Skeletal muscle satellite cell (primary cell): Measurements from ENCODE around the gene COL11A2.

Experiments used
- H3K27me3 ChIP-seq: 2 replicates; pipeline ENCODE4 v1.7.0; 2013; ENCODE audit warnings: low read length; ENCODE audit not compliant: control insufficient read depth, insufficient read depth
- H3K36me3 ChIP-seq: 2 replicates; pipeline ENCODE4 v1.7.0; 2013; ENCODE audit warnings: mild to moderate bottlenecking, control low read depth, low read length; ENCODE audit not compliant: insufficient read depth
- H3K4me1 ChIP-seq: 2 replicates; pipeline ENCODE4 v1.7.0; 2013; ENCODE audit warnings: low read length; ENCODE audit not compliant: control insufficient read depth, insufficient read depth
- H3K4me2 ChIP-seq: 2 replicates; pipeline ENCODE4 v1.7.0; 2013; ENCODE audit warnings: mild to moderate bottlenecking, low read length
- H3K4me3 ChIP-seq: 2 replicates; pipeline ENCODE4 v1.7.0; 2013; ENCODE audit warnings: low read length
- H3K9ac ChIP-seq: 2 replicates; pipeline ENCODE4 v1.7.0; 2013; ENCODE audit warnings: mild to moderate bottlenecking, low read depth, low read length, moderate library complexity
- H3K9me3 ChIP-seq: replicated peaks from 2 replicates; pipeline ENCODE4 v1.7.0; 2013; ENCODE audit warnings: mild to moderate bottlenecking, control low read depth, low read length

The COL11A2 gene

DNA sequence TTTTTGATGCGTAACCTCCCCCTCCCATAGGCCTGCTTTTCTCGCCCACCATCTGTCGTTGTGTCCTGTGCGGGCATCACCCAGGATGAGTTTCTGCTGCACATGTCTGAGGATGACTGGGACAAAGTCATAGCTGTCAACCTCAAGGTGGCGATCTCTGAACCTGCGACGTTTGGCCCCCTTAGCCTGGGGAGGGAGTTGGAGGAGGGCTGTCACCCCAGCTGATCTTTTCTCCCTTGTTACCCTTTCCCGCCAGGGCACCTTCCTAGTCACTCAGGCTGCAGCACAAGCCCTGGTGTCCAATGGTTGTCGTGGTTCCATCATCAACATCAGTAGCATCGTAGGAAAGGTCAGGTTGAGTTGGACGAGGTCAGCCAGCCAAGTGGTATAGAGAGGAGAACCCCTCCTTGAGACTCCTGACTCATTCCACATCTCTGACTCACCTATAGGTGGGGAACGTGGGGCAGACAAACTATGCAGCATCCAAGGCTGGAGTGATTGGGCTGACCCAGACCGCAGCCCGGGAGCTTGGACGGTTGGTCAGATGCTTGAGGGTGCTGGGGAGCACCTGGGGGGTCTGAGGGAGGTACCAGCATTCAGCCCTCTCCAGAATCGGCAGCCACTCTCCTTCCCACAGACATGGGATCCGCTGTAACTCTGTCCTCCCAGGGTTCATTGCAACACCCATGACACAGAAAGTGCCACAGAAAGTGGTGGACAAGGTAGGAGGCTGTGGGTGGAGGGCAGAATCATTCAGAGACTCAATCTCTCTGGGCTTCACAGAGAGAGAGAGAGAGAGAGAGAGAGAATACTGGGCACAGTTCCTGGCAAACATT, 13.1 kb upstream of the COL11A2 start:
- Histone ChIP-seq H3K27me3 (no peaks in the 10 kb centered on the region), H3K4me3 (peak overlapping the region; percentile 78), H3K4me1 (peaks cover 55% of the 10 kb centered on the region), H3K4me2 (peak overlapping the region; percentile 94), H3K36me3 (peaks cover 36% of the 10 kb centered on the region), H3K9me3 (no peaks in the 10 kb centered on the region), H3K9ac (peak overlapping the region; percentile 79)

DNA sequence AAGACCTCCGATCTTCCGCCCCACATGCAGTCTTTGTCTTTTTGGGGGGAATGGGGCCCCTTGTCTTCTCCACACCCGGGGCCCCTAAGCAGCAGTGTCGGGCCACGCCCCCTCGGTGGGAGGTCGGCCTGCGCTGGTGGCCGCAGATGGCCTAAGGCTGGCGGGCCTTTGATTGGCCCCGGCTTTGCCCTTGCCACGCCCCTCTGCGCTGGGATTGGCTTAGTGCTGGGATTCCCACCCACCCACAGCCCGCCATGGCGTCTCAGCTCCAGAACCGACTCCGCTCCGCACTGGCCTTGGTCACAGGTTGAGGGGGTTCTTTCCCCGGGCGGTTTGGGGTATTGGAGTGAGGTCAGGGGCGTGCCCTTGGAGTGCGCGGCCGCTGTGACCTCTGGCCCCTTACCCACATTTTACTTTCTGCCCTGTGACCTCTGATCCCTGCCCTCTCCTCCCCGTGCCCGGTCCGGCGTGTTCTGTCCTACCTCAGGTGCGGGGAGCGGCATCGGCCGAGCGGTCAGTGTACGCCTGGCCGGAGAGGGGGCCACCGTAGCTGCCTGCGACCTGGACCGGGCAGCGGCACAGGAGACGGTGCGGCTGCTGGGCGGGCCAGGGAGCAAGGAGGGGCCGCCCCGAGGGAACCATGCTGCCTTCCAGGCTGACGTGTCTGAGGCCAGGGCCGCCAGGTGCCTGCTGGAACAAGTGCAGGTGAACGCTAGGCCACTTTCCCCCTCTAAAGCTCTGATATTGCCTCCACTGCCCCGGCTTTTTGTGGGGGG, 12.3 kb upstream of the COL11A2 start, which contains the start of gene HSD17B8:
Gene HSD17B8 (plus strand): TSS at position 241 of the 776 bp plus-strand sequence. CDS start 14 bp downstream, at position 255.
- peak within 1 kb of the TSS; percentile 79 for H3K9ac ChIP-seq
- H3K9me3 ChIP-seq: no peaks in the 10 kb centered on the region
- no peaks in the 10 kb centered on the region for H3K27me3 ChIP-seq
- H3K4me2 ChIP-seq: peak within 1 kb of the TSS; percentile 94
- peaks cover 28% of the 10 kb centered on the region for H3K36me3 ChIP-seq
- peak within 1 kb of the TSS; percentile 78 for H3K4me3 ChIP-seq
- peaks cover 55% of the 10 kb centered on the region for H3K4me1 ChIP-seq

DNA sequence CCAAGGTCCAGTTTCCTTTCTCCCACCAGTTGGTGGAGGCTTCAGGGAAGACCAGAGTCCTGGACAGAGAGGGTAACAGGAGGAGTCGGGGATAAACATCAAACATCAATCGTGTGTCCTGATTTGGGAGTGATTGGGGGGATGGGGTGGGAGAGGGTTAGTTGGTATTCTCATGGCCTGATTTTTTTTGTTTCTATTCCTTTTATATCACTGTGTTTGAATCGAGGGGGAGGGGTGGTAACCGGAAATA, 11.8 kb upstream of the COL11A2 start:
- no peaks in the 10 kb centered on the region for H3K27me3 ChIP-seq
- H3K4me1 ChIP-seq: peaks cover 55% of the 10 kb centered on the region
- H3K4me3 ChIP-seq: peak overlapping the region; percentile 78
- H3K36me3 ChIP-seq: peaks cover 27% of the 10 kb centered on the region
- H3K4me2 ChIP-seq: peak overlapping the region; percentile 94
- H3K9me3 ChIP-seq: no peaks in the 10 kb centered on the region
- H3K9ac ChIP-seq: no peak overlapping the region

DNA sequence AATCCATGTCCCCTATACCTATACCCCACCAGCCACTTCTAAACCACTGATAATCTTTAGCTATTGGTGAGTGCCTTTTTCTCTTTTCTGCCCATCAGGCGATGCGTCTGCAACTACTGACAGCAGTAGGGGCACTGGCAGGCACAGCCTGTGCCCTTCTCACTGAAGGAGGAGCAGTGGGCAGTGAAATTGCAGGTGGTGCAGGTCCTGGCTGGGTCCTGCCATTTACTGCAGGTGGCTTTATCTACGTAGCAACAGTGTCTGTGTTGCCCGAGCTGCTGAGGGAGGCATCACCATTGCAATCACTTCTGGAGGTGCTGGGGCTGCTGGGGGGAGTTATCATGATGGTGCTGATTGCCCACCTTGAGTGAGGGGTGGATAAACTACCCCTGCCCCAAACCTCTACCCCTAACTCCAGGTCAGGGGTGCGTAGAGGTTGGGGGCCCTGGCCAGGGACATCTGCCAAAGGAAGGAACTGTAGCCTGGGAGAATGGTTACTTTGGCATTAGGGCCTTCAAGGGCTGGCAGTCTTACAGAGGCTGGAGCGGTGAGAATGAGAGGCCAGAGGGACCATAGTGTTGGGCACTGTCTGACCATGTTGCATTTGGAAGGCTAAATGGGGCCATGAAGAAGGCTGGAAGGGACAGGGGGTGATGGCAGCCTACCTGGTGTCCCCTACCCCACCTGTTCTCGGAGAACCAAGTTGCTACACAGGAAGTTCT, 11.3 kb upstream of the COL11A2 start:
- Histone ChIP-seq H3K9ac (no peak overlapping the region), H3K4me1 (peaks cover 50% of the 10 kb centered on the region), H3K9me3 (no peaks in the 10 kb centered on the region), H3K4me2 (peak overlapping the region; percentile 94), H3K4me3 (no peak overlapping the region), H3K36me3 (peaks cover 27% of the 10 kb centered on the region), H3K27me3 (no peaks in the 10 kb centered on the region)

DNA sequence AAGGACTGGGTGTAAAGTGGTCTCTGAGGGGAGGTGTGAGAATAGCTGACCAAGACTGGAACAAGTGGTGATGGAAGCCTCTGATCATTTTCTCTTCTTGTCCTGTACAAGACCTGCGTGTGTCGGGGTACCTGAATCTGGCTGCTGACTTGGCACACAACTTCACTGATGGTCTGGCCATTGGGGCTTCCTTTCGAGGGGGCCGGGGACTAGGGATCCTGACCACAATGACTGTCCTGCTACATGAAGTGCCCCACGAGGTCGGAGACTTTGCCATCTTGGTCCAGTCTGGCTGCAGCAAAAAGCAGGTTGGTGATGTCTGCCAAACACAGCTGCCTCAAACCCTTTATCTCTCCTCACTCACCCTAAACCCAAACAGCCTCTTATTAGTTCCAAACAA, 10.5 kb upstream of the COL11A2 start:
- Histone ChIP-seq H3K4me3 (peak overlapping the region; percentile 93), H3K9me3 (no peaks in the 10 kb centered on the region), H3K4me1 (peaks cover 55% of the 10 kb centered on the region), H3K9ac (no peak overlapping the region), H3K36me3 (peaks cover 29% of the 10 kb centered on the region), H3K4me2 (peak overlapping the region; percentile 98), H3K27me3 (no peaks in the 10 kb centered on the region)

DNA sequence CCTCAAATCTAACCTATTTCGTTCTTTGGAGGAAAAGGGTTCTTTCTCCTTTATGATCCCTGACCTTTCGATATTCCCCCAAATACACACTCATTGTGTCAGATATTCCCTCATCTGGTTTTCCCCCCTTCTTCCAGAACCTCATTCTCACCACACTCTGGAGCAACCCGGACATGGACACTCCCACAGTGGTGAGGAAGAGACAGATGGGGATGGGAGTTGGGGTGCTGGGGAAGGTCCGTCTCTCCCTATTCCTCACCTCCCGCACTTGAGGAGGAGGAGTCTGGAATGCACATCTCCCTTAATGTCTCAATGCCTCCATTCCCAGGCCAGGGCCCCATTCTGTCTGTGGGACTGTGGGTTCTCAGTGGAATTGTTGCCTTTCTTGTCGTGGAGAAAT, 9.7 kb upstream of the COL11A2 start:
- Histone ChIP-seq H3K4me3 (peak overlapping the region; percentile 93), H3K36me3 (peaks cover 34% of the 10 kb centered on the region), H3K4me2 (peak overlapping the region; percentile 98), H3K9ac (peak overlapping the region; percentile 98), H3K9me3 (no peaks in the 10 kb centered on the region), H3K27me3 (no peaks in the 10 kb centered on the region), H3K4me1 (peaks cover 53% of the 10 kb centered on the region)

DNA sequence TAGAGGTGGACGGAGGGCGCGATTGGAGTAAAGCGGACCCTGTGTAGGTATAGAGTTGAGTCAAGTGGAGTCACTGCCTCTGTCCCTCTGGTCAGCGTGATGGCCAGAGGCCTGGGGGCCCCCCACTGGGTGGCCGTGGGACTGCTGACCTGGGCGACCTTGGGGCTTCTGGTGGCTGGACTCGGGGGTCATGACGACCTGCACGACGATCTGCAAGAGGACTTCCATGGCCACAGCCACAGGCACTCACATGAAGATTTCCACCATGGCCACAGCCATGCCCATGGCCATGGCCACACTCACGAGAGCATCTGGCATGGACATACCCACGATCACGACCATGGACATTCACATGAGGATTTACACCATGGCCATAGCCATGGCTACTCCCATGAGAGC, 8.9 kb upstream of the COL11A2 start:
- Histone ChIP-seq H3K4me1 (peaks cover 46% of the 10 kb centered on the region), H3K4me2 (peak overlapping the region; percentile 98), H3K27me3 (no peaks in the 10 kb centered on the region), H3K4me3 (peak overlapping the region; percentile 93), H3K9me3 (no peaks in the 10 kb centered on the region), H3K9ac (peak overlapping the region; percentile 98), H3K36me3 (peaks cover 42% of the 10 kb centered on the region)

GRCh38 chr6:33200219-33201146, 8.2 kb upstream of the COL11A2 start, which contains the start of the genes RXRB and SLC39A7:
RXRB (minus strand) TSS chr6:33200665; CDS start chr6:33200476, 189 bp downstream.
SLC39A7 (plus strand) TSS chr6:33200867; CDS start chr6:33201246, 379 bp downstream.
- H3K4me1 ChIP-seq: peaks cover 40% of the 10 kb centered on the region
- peak within 1 kb of the TSS; percentile 93 for H3K4me3 ChIP-seq
- peak within 1 kb of the TSS; percentile 98 for H3K4me2 ChIP-seq
- no peaks in the 10 kb centered on the region for H3K27me3 ChIP-seq
- H3K9me3 ChIP-seq: no peaks in the 10 kb centered on the region
- peaks cover 48% of the 10 kb centered on the region for H3K36me3 ChIP-seq
- peak within 1 kb of the TSS; percentile 98 for H3K9ac ChIP-seq

DNA sequence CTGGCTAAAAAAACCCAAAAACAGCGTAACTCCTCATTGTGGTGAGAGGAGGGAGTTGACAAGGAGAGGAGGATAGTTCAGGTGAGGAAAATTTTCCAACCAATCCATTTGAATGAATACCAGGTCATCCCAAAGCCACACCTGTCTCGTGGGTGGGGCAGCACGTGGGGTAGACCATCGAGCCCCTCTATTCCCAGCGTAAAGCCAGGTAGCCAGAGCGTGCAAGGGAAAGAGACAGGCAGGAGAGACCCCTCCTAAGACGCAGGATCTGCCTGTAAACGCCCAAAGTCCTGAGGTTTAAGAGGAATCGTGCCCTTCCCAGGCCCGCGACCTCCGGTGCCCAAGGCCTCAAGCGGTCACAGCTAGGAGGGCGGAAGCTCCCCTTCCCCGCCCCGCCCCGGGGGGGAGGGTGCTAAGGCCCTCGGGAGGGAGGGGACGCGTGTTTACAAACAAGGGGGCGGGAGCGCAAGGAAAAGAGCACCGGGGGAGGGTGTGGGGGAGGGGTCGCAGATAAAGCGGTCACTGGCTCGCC, 7.5 kb upstream of the COL11A2 start:
- H3K9me3 ChIP-seq: no peaks in the 10 kb centered on the region
- peaks cover 56% of the 10 kb centered on the region for H3K36me3 ChIP-seq
- H3K4me1 ChIP-seq: peaks cover 33% of the 10 kb centered on the region

DNA sequence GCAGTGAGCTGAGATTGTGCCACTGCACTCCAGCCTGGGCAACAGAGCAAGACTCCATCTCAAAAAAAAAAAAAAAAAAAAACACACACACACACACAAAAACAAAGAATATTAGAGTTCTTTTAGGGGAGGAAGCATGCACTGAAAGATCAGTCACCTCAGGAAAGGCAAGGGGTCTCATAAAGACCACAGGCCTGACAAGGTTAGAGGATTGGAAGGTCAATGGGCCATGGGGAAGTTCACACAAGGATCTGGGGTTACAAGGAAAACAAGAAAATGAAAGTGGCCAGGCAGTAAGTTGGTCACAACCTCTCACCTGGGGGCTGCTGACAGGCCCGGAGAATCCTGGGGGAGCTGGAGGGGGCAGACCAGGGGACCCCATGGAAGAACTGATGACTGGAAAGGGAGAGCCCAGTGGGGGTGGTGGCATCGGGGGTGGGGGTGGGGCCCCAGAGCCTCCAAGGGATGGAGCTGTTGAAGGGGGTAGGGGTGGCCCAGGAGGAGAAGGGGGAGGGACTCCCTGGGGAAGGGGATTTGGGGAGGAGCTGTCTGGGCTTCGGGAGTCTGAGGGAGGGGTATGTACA, 6.7 kb upstream of the COL11A2 start:
- Histone ChIP-seq H3K4me1 (peaks cover 25% of the 10 kb centered on the region), H3K4me3 (peak overlapping the region; percentile 93), H3K9me3 (no peaks in the 10 kb centered on the region), H3K9ac (peak overlapping the region; percentile 98), H3K36me3 (peaks cover 60% of the 10 kb centered on the region), H3K27me3 (no peaks in the 10 kb centered on the region), H3K4me2 (peak overlapping the region; percentile 97)

More for the DNA sequence above, 7.5 kb upstream of the COL11A2 start:
- Histone ChIP-seq H3K4me3 (peak overlapping the region; percentile 93), H3K4me2 (peak overlapping the region; percentile 97), H3K27me3 (no peaks in the 10 kb centered on the region), H3K9ac (peak overlapping the region; percentile 98)
